NCI-H187 treated with DMSO at 0.1 percent for 48 hours (cell line): Measurements from ENCODE around the gene FUOM.

Experiments
- DNase-seq: peaks from one replicate; lab custom pipeline; 2025; lab: John Stamatoyannopoulos, UW

FUOM gene

GRCh38 chr10:133350283-133350949, 7.4 kb downstream of the FUOM start:
- DNase-seq: no peak

GRCh38 chr10:133349577-133350011, 8.2 kb downstream of the FUOM start:
- no peak for DNase-seq

- DNase-seq: no peak
These were observed 8.7 kb downstream of the FUOM start for GRCh38 chr10:133349160-133349568.

- DNase-seq: no peak
These were observed 9.9 kb downstream of the FUOM start for GRCh38 chr10:133347710-133348517.

- no peak for DNase-seq
These were observed 11.4 kb downstream of the FUOM start for GRCh38 chr10:133346413-133346812.

- DNase-seq: no peak
These were observed 13.6 kb downstream of the FUOM start for GRCh38 chr10:133344236-133344635.

GRCh38 chr10:133343558-133343957, 14.3 kb downstream of the FUOM start:
- DNase-seq: no peak

GRCh38 chr10:133342942-133343341, 14.9 kb downstream of the FUOM start:
- no peak for DNase-seq

GRCh38 chr10:133341983-133342382, 15.8 kb downstream of the FUOM start:
- no peak for DNase-seq

- DNase-seq: no peak
These were observed 18.0 kb downstream of the FUOM start for GRCh38 chr10:133339708-133340380.

GRCh38 chr10:133338080-133339071, 19.4 kb downstream of the FUOM start:
- no peak for DNase-seq

GRCh38 chr10:133337370-133337725, 20.5 kb downstream of the FUOM start:
- DNase-seq: no peak

GRCh38 chr10:133336577-133337369, 21.0 kb downstream of the FUOM start, which contains the start of gene CALY:
Gene CALY (minus strand): TSS chr10:133336896. CDS start chr10:133328989, 7,907 bp downstream.
- DNase-seq: no peak

- no peak for DNase-seq
These were observed 21.7 kb downstream of the FUOM start for GRCh38 chr10:133336118-133336576.

GRCh38 chr10:133335246-133336117, 22.3 kb downstream of the FUOM start:
- DNase-seq: no peak

- no peak for DNase-seq
These were observed 23.1 kb downstream of the FUOM start for GRCh38 chr10:133334503-133335245.

GRCh38 chr10:133332936-133333699, 24.7 kb downstream of the FUOM start:
- DNase-seq: no peak
